Measurements from ENCODE around the gene ZNF568. TPM values are rescaled to one million over a fixed set of nuclear protein-coding genes. Genes with fewer than 3 reads are reported as not detected.

ZNF568 gene
- total RNA-seq, 4 donors from 2014 or later = 2.4 to 34.0 (median 15.5) TPM

- no peaks in the 10 kb centered on the region for H3K36me3 ChIP-seq
Observed at GRCh38 chr19:37012093-37012745, 96.1 kb downstream of the ZNF568 start.

GRCh38 chr19:37014456-37014855 is 98.3 kb downstream of the ZNF568 start:
- H3K27me3 ChIP-seq = no peaks in the 10 kb centered on the region
- no peak for TF ChIP-seq POLR2A (IDR thresholded peaks at IDR 0.05)
- peaks cover 0 to 2% of the 10 kb centered on the region in 2 donors for H3K9me3 ChIP-seq
- intact Hi-C loops (cut with DNase I; ENCODE audit: low total_unique reads) = no loop called here
- no peak overlapping the region for H3K4me3 ChIP-seq
- no peaks in the 10 kb centered on the region for H3K4me1 ChIP-seq
- no peaks in the 10 kb centered on the region for H3K36me3 ChIP-seq
- DNase-seq = no peak
- H3K27ac ChIP-seq = no peak overlapping the region

More at GRCh38 chr19:37012093-37012745, 96.1 kb downstream of the ZNF568 start:
- no peak for DNase-seq
- H3K27me3 ChIP-seq = no peaks in the 10 kb centered on the region
- intact Hi-C loops (cut with DNase I; ENCODE audit: low total_unique reads) = no loop called here
- H3K4me1 ChIP-seq = no peaks in the 10 kb centered on the region
- no peak overlapping the region for H3K27ac ChIP-seq
- peaks cover 0 to 2% of the 10 kb centered on the region in 2 donors for H3K9me3 ChIP-seq
- no peak for TF ChIP-seq POLR2A (IDR thresholded peaks at IDR 0.05)
- TF ChIP-seq CTCF (IDR thresholded peaks at IDR 0.05) = no peak
- no peak overlapping the region for H3K4me3 ChIP-seq

- no peak for DNase-seq
- peaks cover 0 to 2% of the 10 kb centered on the region in 2 donors for H3K9me3 ChIP-seq
- no peaks in the 10 kb centered on the region for H3K4me1 ChIP-seq
- H3K27ac ChIP-seq = no peak overlapping the region
- H3K4me3 ChIP-seq = no peak overlapping the region
- H3K27me3 ChIP-seq = no peaks in the 10 kb centered on the region
- no peaks in the 10 kb centered on the region for H3K36me3 ChIP-seq
- intact Hi-C loops (cut with DNase I; ENCODE audit: low total_unique reads) = no loop called here
- TF ChIP-seq POLR2A (IDR thresholded peaks at IDR 0.05) = no peak
- TF ChIP-seq CTCF (IDR thresholded peaks at IDR 0.05) = no peak
Observed at GRCh38 chr19:37045140-37045539, 129.0 kb downstream of the ZNF568 start.

Other genes with a start within 250 kb of the ZNF568 start
- 10 to 100 TPM in 3 of 4 donors, 1 to 10 TPM in 1; 5.1 to 46.5 (median 20.7) TPM for gene ZNF461, start 249.5 kb upstream of the ZNF568 start, total RNA-seq
- gene ZNF567, start 228.7 kb upstream of the ZNF568 start, total RNA-seq = 10 to 100 TPM in 3 of 4 donors, 1 to 10 TPM in 1; 6.5 to 27.9 (median 13.7) TPM
- 10 to 100 TPM in 1 of 4 donors, 1 to 10 TPM in 3; 1.8 to 23.5 (median 7.3) TPM for gene ZNF850, start 143.5 kb upstream of the ZNF568 start, total RNA-seq
- 10 to 100 TPM in 2 of 4 donors, 1 to 10 TPM in 2; 5.6 to 19.8 (median 8.3) TPM for gene ZNF790, start 77.9 kb upstream of the ZNF568 start, total RNA-seq
- gene ZNF345, start 65.5 kb upstream of the ZNF568 start, total RNA-seq = 10 to 100 TPM in 2 of 4 donors, 1 to 10 TPM in 2; 5.9 to 25.6 (median 12.8) TPM
- gene ZNF829, start within 50 bp of the ZNF568 start, total RNA-seq = 10 to 100 TPM in 1 of 4 donors, 1 to 10 TPM in 3; 2.1 to 11.5 (median 5.1) TPM
- gene ZNF420, start 162.1 kb downstream of the ZNF568 start, total RNA-seq = 10 to 100 TPM in 3 of 4 donors, 1 to 10 TPM in 1; 6.1 to 53.5 (median 17.2) TPM

Data from uterus (tissue), 4 donors.